Retina (tissue), 1 donor: ENCODE measurements around the gene GMPPA.

Experiments
- DNase-seq: peaks from one replicate; pipeline ENCODE4 v3.0.0-alpha.2; 2016

Gene GMPPA

GRCh38 chr2:219486380-219486959 is 12.2 kb upstream of the GMPPA start:
- DNase-seq: peak; percentile 43

GRCh38 chr2:219488149-219488843 is 10.4 kb upstream of the GMPPA start:
- DNase-seq: no peak

- DNase-seq: no peak
Observed at GRCh38 chr2:219488844-219489194, 9.9 kb upstream of the GMPPA start.

- no peak for DNase-seq
Observed at GRCh38 chr2:219489315-219489714, 9.4 kb upstream of the GMPPA start.

GRCh38 chr2:219490186-219490585 is 8.5 kb upstream of the GMPPA start:
- no peak for DNase-seq

GRCh38 chr2:219490600-219491130 is 8.0 kb upstream of the GMPPA start:
- DNase-seq: no peak

GRCh38 chr2:219491278-219491963 is 7.3 kb upstream of the GMPPA start:
- DNase-seq: no peak

- no peak for DNase-seq
Observed at GRCh38 chr2:219492575-219492974, 6.1 kb upstream of the GMPPA start.

- no peak for DNase-seq
Observed at GRCh38 chr2:219493086-219493485, 5.6 kb upstream of the GMPPA start.

GRCh38 chr2:219494952-219495530 is 3.6 kb upstream of the GMPPA start:
- no peak for DNase-seq

- peak; percentile 68 for DNase-seq
Observed at GRCh38 chr2:219495531-219496122, 3.1 kb upstream of the GMPPA start.

GRCh38 chr2:219496247-219496824 is 2.4 kb upstream of the GMPPA start:
- DNase-seq: no peak

GRCh38 chr2:219496825-219497494 is 1.7 kb upstream of the GMPPA start:
- DNase-seq: peak; percentile 67

GRCh38 chr2:219497495-219498279 is 1.0 kb upstream of the GMPPA start:
- DNase-seq: peak; percentile 43

GRCh38 chr2:219499058-219499307 is 292 bp downstream of the GMPPA start:
- DNase-seq: no peak

- no peak for DNase-seq
Observed at GRCh38 chr2:219499555-219499954, 864 bp downstream of the GMPPA start.

GRCh38 chr2:219500135-219500534 is 1.4 kb downstream of the GMPPA start:
- no peak for DNase-seq

GRCh38 chr2:219501849-219502248 is 3.2 kb downstream of the GMPPA start:
- no peak for DNase-seq

- no peak for DNase-seq
Observed at GRCh38 chr2:219502618-219503017, 3.9 kb downstream of the GMPPA start.

- no peak for DNase-seq
Observed at GRCh38 chr2:219505585-219505984, 6.9 kb downstream of the GMPPA start.

GRCh38 chr2:219506153-219506801 is 7.6 kb downstream of the GMPPA start:
- no peak for DNase-seq
